Activated CD4-positive, alpha-beta T cell treated with anti-CD3 and anti-CD28 coated beads, Interleukin-2, Interleukin-4, amounts not matched to agents 100 ng/mL and 50 ng/mL, durations not matched to agents 16 hours and 8 hours (primary cell): ENCODE measurements around the gene HLX.

Experiments used
- DNase-seq: peaks from one replicate; pipeline ENCODE4 v3.0.0-alpha.2; 2020; ENCODE audit warnings: low spot score

Gene HLX, protein sequence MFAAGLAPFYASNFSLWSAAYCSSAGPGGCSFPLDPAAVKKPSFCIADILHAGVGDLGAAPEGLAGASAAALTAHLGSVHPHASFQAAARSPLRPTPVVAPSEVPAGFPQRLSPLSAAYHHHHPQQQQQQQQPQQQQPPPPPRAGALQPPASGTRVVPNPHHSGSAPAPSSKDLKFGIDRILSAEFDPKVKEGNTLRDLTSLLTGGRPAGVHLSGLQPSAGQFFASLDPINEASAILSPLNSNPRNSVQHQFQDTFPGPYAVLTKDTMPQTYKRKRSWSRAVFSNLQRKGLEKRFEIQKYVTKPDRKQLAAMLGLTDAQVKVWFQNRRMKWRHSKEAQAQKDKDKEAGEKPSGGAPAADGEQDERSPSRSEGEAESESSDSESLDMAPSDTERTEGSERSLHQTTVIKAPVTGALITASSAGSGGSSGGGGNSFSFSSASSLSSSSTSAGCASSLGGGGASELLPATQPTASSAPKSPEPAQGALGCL

DNA sequence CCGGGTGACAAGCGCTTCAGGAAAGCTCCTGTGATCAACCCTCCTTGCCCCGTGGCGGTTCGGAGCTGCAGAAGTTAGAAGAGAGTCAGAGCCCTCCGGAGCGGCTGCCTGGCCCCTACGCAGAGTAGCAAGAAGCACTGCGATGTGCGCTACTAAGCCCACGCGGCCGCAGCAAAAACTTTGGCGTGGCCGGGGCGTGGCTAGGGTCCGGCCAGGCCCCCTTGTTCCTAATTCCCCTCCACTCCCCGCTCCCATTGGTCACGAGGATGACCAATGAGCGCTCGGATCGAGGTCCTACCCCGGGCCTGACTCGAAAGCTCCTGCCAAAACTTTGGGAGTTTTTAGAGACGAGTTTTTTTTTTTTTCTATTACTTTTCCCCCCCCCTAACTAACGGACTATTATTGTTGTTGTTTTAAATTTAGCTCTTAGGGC lies at the start of gene HLX:
Gene HLX, plus strand, starts transcription at position 368 of the 433 bp plus-strand sequence. CDS start 415 bp downstream, outside the sequence.
- peak; percentile 58 for DNase-seq

DNA sequence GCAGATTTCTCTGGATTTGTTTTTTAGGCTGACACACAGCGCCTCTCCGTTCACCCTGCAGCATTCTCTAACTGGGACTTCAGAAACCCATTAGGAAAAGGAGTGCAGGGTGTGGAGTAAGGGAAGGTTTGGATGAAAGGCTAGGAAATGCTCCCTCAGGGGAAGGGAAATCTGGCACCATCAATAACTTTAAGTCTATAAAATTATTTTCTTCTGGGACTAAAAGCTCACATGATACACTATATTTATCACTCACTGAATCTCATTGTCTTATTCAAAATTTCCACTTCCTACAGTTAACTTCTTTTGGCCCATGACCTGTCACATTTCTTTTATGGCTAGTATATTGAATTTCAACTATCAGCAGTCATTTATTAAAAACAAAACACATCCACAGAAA lies 45.8 kb upstream of the HLX start:
- DNase-seq, result no peak

DNA sequence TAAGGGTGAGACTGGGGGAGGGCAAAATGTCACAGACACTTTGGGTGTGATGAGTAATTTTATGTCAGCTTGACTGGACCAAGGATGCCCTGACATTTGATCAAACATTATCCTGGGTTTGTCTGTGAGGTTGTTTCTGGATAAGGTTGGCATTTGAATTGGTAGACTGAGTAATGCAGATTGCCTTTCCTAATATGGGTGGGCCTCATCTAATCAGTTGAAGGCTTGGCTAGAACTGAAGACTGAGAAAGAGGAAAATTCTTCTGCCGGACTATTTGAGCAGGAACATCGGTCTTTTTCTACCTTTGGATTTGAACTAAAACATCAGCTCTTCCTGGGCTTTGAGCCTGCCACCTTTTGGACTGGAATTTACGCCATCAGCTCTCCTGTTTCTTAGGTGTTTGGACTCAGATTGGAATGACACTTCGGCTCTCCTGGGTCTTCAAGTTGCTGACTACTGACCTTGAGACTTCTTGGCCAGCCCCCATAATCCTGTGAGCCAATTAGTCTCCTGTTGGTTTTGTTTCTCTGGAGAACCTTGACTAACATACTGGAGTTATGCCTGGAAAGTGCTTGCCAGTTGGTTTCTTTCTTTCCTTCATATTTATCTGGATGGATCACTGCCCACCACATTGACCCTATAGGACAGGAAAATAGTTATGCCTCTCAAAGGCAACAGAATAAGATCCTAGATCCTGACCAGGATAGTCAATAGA lies 44.9 kb upstream of the HLX start:
- no peak for DNase-seq

DNA sequence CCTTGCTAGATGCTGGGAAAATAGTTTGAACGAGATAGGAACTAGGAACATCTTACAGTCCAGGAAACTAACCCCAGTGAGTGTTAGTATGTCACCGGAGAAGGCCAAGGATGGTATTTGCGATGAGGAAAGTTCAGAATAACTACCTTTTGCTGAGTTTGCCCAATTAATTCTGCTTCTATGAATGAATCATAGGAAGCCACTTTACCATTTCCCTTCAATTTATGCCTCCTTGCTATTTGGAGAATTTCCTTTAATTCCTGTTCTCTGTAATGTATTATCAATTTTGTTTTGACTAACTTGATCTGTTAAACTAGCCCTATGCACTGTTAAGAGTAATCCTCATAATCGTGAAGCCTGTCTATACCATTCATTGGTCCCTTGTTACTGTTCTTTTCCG lies 40.7 kb upstream of the HLX start:
- DNase-seq, result no peak

DNA sequence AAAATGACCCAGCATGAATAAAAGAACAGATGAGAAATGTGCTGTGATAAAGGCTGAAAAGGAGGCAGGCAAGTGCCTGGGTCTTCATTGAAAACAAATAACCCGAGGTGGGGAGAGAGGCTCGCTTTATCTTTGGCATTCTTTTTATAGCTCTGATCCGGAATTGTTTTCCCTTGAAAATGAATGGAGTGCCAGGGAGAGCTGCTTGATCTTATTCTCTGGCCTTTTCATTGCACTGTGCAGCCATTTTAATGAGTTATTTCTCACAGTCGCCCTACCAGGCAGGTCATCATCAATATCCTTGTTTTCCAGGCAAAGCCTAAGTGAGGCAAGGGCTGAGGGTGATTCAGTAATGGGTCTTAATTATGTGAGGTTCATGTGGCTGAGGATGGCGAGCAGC lies 39.8 kb upstream of the HLX start:
- no peak for DNase-seq

DNA sequence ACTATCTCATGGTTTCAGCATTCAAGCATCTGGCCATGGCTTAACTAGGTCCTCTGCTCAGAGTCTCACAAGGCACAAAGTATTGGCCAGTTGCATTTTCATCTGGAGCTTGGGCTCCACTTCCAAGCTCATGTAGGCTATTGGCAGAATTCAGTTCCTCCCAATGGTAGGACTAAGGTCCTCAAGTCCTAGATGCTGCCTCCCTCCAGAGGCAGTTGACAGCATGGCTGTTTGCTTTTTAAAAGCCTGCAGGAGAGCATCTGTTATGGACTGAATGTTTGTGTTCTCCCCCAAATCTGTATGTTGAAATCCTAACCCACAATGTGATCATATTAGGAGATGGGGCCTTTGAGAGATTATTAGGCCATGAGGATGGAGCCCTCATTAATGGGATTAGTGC lies 38.0 kb upstream of the HLX start:
- DNase-seq, result no peak

DNA sequence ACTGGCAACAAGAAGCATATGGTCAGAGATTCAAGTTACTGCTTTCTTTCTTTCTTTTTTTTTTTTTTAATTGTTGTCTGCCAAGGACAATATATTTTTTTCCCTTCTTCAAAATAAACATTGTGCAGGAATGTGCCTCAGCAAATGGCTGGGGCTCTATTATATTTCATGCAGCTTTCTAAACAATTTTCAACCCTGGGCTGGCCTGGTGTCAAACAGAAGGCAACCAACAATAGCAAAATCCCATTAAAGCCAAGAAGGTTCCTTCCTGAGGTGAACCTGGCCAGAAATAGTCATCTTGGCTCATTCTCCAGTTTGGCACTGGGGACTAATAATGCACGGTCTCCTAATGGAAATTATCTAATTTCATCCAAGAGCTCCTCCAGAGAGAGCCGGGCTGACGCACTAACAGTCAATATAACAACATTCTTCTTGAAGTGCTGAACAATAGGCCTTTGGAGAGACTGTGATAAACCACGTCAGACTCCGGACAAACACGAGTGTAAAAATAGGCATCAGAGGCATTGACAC lies 35.7 kb upstream of the HLX start:
- no peak for DNase-seq

DNA sequence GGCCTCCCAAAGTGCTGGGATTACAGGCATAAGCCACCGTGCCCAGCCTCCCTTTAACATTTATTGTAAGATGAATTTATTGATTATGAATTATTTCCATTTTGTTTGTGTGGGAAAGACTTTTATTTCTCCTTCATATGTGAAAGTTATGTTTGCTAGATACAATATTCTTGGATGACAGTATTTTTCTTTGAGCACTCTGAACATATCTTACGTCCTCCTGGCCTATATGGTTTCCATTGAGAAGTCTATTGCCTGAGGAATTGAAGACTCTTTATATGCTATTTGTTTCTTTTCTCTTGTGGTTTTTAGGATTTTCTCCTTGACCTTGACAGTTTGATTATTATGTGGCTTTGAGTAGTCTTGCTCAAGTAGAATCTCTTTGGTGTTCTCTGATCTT lies 26.8 kb upstream of the HLX start:
- no peak for DNase-seq

DNA sequence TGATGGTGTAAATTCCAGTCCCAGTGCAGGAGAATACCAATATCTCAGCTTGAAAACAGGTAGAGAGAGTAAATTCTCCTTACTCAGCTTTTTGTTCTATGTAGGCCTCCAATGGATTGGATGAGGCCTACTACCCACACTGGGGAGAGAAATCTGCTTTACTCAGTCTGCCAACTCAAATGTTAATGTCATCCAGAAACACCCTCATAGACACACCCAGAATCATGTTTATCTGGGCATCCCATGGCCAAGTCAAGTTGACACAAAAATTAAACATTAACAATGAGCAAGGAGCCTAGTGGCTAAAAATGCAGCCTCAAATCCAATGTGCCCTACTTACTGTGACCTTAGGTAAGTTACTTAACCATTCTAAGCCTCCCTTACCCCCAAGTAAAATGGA lies 6.9 kb upstream of the HLX start:
- DNase-seq, result no peak

DNA sequence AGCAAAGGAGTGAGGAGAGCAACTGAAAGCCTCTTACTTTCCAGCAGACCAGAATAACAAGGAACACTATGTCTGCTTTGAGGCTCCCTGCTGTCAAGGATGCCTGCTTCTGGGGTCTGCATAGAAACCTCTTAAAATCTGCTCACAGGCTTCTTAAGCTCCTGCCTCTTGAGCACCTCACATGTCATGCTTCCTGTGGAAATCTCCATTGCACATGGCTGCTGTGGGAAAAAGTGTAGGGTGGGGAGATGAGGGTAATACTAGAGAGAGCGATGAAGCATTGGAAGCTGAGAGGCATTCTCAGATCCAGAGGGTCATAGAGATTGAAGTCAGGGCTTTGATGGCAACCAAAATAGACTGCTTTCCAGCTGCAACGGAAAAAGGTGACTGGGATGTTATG lies 6.2 kb upstream of the HLX start:
- DNase-seq, result no peak

DNA sequence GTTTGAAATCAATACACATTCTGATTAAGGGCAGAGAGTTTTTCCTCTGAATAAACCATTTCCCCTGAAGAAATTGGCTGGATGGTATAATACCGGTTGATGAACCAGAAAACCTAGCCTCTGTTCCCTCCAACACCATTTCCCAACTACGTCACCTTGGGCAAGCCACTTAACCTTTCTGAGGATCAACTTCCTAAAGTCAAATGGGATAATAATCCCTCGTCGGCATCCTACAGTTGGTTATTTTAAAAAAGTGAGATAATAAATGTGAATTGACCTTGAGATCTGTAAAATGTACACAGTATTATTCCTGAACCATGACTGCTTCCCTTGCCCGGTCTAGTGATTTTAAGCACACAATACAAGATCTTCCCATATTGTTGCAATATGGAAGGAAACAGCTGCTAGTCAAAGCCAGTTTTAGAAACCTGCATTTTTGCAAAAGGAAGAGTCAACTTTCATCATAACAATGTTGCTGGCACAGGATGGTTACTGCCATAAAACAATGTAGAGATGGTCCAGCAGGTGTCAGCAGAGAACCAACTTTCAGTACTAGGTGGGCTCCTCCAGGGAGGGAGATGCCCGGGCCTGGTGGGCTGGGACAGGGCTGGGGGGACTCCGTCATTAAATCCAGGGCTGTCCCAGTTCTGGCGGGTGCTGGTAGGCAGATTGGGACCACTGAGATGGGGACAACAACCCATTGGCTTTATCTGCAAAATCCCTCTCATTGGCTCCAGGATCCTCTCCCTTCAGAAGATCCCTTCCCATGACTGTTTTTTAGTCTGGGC lies 5.2 kb upstream of the HLX start:
- peak; percentile 35 for DNase-seq

DNA sequence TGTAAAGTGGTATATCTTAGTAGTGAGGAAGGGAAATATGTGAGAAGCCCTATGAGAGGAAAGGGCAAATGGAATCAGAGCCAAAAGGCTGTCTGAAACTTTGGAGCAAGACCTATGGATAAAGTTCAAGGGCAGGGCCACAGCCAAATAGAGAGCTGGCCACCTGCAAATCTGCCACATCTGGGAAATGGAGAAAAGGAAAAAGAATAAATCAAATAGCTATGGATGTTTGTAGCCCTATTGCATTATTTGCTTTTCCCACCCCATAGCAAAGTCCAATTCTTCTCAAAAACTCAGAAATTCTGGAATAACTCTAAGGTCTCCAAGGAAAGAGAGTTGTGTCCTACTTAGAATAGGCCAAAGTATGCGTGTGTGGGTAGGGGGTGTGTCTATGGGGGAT lies 4.0 kb upstream of the HLX start:
- DNase-seq, result no peak

DNA sequence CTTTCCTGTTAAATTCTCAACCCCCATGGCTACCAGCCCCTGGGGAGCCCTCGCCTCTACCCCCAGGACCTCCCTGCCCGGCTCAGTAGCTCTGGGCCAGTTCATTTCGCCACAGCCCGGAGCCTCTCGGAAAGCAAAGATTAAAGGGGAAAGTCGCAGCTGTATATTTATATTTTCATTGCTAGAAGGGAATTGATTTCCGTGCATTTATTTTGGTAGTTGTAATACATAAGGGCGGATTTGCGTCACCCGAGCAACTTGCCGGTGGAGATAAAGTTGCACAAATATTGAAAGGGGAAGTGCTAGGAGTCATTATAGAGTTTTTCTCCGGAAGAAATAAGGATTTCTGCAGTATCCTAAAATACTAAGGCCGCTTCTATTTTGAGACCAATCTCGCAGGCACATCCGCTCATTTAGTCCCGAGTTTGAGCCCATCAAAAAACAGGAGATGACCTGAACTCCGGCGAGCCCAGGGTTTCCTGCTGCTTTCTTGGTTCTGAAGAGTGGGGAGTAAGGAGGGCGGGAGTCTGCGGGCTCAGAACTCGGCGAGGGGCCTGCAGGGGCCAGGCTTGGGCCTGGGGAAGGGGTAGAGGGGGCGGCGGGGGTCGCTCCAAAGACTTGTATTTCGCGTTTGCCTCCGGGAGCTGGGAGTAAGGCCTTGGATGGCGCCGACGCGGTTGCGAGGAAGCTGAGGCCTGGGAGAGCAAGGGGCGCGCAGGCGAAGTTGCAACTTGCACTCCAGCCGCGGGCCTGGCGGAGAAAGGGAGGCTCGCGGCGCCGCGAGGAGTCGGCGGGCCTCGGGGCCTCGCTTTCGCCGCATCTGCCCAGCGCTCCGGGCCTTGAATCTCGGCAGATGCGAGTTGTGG lies 2.5 kb upstream of the HLX start:
- DNase-seq, result no peak

DNA sequence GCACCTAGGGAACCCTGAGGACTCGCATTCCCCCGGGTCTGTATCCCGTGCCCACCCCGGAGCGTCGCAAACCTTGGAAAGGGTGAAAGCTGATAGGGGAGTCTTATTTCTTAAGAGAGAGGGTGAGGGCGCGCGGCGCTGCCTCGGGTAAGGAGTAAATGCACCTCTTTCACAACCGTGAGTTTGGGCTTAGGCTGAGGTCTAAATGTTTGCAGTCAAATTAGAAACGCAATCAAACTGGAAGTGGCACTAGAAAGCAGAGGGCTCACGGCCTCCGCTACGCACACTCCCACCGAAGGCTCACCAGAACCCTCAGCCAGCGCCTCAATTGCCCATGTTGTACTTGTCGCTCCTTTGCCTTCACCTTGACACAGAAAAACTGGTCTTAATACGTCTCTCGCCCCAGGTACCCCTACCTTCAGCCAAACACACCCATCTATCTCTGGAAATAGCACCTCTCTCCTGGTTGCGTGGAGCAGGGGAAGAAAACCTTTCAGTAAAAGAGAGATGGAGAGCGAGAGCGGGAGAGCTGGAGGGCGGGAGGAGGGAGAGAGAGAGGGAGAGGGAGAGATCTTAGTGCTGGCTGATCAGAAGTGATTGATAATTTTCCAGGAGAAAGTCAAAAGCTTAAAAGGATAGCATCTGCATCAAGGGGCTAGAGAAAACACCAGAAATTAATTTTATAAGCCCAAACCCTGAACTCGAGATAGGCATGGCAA lies 1.7 kb upstream of the HLX start:
- no peak for DNase-seq

DNA sequence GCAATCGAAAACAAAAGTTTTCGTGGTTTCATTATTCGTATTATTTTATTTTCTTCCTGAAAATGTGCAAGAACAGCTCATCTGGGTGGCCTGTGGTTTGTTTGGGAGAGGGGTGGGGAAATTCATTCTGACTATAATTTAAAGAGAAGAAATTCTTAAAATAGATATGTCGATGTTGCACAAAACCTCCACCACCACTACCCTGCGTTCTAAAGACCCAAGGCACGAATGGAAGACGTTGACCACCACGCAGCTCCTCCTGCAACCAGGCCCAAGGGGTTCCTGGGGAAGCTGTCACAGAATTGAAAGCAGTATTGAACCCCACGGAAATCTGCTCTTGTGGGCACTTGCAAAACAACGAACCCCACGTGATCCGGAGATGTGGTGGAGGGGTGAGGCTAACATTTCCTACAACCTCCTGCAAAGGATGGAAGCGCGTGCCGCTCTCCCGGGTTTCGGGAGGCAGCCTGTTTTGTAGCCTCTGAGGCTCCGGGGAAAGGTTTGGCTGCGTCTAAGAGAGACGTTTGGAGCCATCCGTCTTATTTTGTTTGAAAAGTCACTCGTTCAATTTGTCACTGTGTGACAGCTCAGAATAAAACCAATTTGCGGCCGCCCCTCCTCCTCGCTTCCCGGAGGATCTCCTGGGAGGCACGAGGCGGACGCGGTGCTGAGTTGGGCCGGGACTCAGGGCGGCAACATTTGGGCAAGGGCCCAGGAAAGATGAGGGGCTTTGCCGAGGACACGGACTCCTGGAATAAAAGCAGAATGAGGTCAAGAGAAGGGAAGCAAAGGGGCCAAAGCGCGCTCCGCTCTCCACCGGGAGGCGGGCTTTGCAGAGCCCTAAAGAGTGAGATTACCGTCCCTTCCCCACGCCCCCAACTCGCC lies 810 bp upstream of the HLX start:
- no peak for DNase-seq

DNA sequence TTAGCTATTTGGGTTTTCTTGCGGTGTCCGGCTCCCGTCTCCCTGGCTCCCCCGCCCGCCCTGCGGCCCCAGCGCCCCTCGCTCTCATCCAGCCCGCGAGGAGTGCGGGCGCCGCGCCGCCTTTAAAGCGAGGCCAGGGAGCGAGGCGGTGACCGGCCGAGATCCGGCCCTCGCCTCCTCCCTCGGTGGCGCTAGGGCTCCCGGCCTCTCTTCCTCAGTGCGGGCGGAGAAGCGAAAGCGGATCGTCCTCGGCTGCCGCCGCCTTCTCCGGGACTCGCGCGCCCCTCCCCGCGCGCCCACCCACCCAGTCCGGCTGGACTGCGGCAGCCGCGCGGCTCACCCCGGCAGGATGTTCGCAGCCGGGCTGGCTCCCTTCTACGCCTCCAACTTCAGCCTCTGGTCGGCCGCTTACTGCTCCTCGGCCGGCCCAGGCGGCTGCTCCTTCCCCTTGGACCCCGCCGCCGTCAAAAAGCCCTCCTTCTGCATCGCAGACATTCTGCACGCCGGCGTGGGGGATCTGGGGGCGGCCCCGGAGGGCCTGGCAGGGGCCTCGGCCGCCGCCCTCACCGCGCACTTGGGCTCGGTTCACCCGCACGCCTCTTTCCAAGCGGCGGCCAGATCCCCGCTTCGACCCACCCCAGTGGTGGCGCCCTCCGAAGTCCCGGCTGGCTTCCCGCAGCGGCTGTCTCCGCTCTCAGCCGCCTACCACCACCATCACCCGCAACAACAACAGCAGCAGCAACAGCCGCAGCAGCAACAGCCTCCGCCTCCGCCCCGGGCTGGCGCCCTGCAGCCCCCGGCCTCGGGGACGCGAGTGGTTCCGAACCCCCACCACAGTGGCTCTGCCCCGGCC lies 492 bp downstream of the HLX start:
- no peak for DNase-seq

DNA sequence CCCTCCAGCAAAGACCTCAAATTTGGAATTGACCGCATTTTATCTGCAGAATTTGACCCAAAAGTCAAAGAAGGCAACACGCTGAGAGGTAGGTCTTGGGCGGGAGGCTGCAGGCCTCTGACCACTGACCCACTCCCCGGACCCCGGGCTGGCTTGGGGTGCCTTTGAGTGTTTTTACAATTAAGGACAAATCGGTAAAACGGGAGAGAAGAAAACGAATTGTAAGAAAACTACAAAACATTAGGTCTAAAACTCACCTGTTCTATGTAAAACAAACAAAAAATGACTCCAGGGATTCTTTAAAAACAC lies 1.1 kb downstream of the HLX start:
- no peak for DNase-seq

DNA sequence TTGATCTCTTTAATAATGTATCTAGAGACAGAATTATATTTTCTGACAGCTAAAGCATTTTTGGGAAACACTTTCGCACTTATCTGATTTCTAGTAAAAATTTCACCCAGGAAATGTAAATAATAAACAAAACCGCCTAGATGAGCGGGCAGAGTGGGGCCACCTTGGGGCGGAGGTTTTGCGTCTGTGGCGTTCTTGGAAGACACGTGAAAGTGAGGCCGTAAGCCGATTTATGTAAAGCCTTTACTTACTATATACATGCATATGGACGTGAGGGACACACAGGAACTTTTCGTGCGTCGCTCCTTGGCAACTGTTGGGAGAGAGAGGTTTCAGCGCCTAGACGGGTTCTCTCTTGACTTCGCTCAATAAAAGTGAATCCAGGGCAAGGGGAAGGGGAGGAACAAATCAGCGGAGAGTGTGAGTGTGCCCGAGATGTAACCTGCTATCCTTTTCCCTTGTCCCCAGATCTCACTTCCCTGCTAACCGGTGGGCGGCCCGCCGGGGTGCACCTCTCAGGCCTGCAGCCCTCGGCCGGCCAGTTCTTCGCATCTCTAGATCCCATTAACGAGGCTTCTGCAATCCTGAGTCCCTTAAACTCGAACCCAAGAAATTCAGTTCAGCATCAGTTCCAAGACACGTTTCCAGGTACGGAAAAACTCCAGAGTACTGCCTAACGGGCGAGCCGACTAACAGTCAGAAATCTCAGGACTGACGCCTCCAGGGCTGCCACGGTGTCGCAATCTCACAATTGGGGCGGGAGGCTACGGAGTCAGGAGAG lies 1.7 kb downstream of the HLX start:
- DNase-seq, result no peak
